Thyroid gland (tissue), 4 donors: Measurements from ENCODE around the gene PLEKHA1.

Experiments used
- POLR2A ChIP-seq, 2 donors: fragments of 450-650 bp; IDR thresholded peaks; one replicate each; pipeline ENCODE4 v1.6.1; 2017; ENCODE audit warnings: antibody characterized with exemption in 2 of 2, mild to moderate bottlenecking in 2 of 2, moderate library complexity in 1 of 2
- TF ChIP-seq, protein P1 (sequence below), 6 experiments: fragments of 200-600 bp in 3 of 6; fragments of 450-650 bp in 3 of 6; sonication (generic) in 3 of 6; IDR thresholded peaks; one replicate each; pipeline ENCODE4 v1.5.1; 2016 to 2019; ENCODE audit warnings: antibody characterized with exemption in 6 of 6, mild to moderate bottlenecking in 2 of 6, inconsistent platforms in 1 of 6, moderate library complexity in 1 of 6

DNA sequence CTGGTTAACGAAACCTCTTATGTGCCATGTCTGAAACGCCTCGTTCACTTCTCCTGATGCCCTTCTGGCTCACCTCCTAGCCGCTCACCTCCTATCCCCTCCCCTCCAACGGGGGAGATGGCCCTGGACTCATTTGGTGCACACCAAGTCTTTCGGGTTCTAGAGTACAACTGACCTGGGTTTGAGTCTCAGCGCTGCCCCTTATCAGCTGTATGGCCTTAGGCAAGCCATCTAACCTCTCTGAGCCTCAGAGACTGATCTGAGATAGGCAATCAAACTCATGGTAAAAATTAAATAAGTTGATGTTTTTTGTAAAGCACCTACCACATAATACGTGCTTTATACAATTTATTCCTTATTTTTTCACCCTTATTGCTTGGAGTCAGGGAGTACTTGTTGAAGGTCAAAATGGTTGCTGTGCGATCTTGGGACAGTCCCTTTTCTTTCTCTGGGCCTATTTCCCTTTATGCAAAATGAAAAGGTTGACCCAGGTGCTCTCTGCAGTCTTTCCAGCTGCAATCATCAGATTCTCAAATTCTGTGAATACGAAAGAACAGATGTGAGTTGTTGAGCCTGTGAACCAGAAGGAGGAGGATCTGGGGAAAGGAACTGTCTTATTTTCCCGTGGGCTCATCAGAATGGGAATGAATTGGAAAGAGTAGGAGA lies 31.2 kb upstream of the PLEKHA1 start:
- no peak for TF ChIP-seq POLR2A (IDR thresholded peaks at IDR 0.05)
- TF ChIP-seq, protein P1, sequence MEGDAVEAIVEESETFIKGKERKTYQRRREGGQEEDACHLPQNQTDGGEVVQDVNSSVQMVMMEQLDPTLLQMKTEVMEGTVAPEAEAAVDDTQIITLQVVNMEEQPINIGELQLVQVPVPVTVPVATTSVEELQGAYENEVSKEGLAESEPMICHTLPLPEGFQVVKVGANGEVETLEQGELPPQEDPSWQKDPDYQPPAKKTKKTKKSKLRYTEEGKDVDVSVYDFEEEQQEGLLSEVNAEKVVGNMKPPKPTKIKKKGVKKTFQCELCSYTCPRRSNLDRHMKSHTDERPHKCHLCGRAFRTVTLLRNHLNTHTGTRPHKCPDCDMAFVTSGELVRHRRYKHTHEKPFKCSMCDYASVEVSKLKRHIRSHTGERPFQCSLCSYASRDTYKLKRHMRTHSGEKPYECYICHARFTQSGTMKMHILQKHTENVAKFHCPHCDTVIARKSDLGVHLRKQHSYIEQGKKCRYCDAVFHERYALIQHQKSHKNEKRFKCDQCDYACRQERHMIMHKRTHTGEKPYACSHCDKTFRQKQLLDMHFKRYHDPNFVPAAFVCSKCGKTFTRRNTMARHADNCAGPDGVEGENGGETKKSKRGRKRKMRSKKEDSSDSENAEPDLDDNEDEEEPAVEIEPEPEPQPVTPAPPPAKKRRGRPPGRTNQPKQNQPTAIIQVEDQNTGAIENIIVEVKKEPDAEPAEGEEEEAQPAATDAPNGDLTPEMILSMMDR (IDR thresholded peaks at IDR 0.05): no peak
